Esophagus squamous epithelium (tissue), 5 donors: ENCODE measurements around the gene PRPF38B. TPM values are rescaled to one million over a fixed set of nuclear protein-coding genes. Genes with fewer than 3 reads are reported as not detected.

ENCODE experiments used
- DNase-seq: peaks from one replicate; lab custom pipeline; 2025; lab: John Stamatoyannopoulos, UW
- H3K27ac ChIP-seq, 4 donors: fragments of 200-600 bp; sonication (generic); one replicate each; pipeline ENCODE4 v1.5.1; 2016 to 2019; ENCODE audit warnings: mild to moderate bottlenecking in 1 of 4
- H3K27me3 ChIP-seq, 4 donors: fragments of 200-600 bp; sonication (generic); 1 replicate in 3 of 4; 2 replicates in 1 of 4; pipeline versions ENCODE4 v1.5.1 to v1.6.0; 2017 to 2021; ENCODE audit warnings: antibody characterized with exemption in 1 of 4
- H3K36me3 ChIP-seq, 3 donors: fragments of 200-600 bp; sonication (generic); one replicate each; pipeline ENCODE4 v1.5.1; 2016 to 2019
- H3K4me1 ChIP-seq, 3 donors: fragments of 200-600 bp; sonication (generic); one replicate each; pipeline ENCODE4 v1.5.1; 2017 to 2019
- H3K4me3 ChIP-seq, 4 donors: fragments of 200-600 bp; sonication (generic); 1 replicate in 3 of 4; 2 replicates in 1 of 4; pipeline ENCODE4 v1.5.1; 2016 to 2019; ENCODE audit warnings: mild to moderate bottlenecking in 2 of 4, moderate library complexity in 1 of 4
- H3K9me3 ChIP-seq, 3 donors: fragments of 200-600 bp; sonication (generic); one replicate each; pipeline ENCODE4 v1.5.1; 2016 to 2019
- CTCF ChIP-seq, 6 experiments: fragments of 450-650 bp in 4 of 6; fragments of 200-600 bp in 2 of 6; sonication (generic) in 2 of 6; IDR thresholded peaks; one replicate each; pipeline ENCODE4 v1.5.1; 2016 to 2019; ENCODE audit warnings: antibody characterized with exemption in 6 of 6, mild to moderate bottlenecking in 4 of 6, moderate library complexity in 4 of 6
- POLR2A ChIP-seq, 4 donors: fragments of 450-650 bp; IDR thresholded peaks; one replicate each; pipeline ENCODE4 v1.6.1; 2017; ENCODE audit warnings: antibody characterized with exemption in 4 of 4, mild to moderate bottlenecking in 4 of 4, moderate library complexity in 3 of 4
- WGBS, 2 donors: methylation state at CpG; one replicate each; pipeline ENCODE4 v1.1.5; 2018; 5-methylcytosine and 5-hydroxymethylcytosine counted together
- intact Hi-C: fragments of 100-400 bp; cut with DNase I; formaldehyde crosslinking; loops from one replicate; pipeline ENCODE4 v1.15.0; 2022
- total RNA-seq, 4 donors: library from RNA; depleted of rRNA; stranded (reverse); fragments of >200 nt; gene quantifications; one replicate each; pipeline ENCODE4 v1.1.0, GENCODE V29; 2016
- donor health status: DM: yes; HTN: yes; CAD: no.

Gene PRPF38B
- total RNA-seq, 4 donors from 2014 or later: 14.4 to 38.1 (median 27.2) TPM

- intact Hi-C loops: no loop called here
- H3K4me1 ChIP-seq: no peaks in the 10 kb centered on the region
- no peaks in the 10 kb centered on the region for H3K9me3 ChIP-seq
- DNase-seq: no peak
- H3K4me3 ChIP-seq: no peak overlapping the region
- no peak overlapping the region for H3K27ac ChIP-seq
- no peaks in the 10 kb centered on the region for H3K36me3 ChIP-seq
- TF ChIP-seq POLR2A (IDR thresholded peaks at IDR 0.05) (no peak), CTCF (IDR thresholded peaks at IDR 0.05) (no peak)
- H3K27me3 ChIP-seq: peaks cover 0 to 20% (median 0%) of the 10 kb centered on the region in 4 donors
These were observed 23.3 kb upstream of the PRPF38B start for GRCh38 chr1:108668777-108669176.

DNA sequence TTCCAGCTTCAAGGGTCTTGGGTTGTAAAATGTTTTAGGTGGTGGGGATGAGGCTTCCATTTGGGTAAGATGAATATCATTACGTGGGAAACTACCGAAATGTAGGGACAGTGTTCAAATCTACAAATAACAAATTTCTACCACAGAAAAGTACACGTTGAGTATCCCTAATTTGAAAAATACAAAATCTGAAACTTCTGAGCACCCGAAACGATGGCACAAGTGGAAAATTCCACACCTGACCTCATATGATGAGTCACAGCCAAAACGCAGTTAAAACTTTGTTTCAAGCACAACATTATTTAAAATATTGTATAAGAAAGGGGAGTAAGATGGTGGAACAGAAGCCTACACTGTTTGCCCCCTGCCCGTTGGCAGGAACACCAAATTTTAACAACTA, 22.4 kb upstream of the PRPF38B start:
- Histone ChIP-seq H3K4me1 (no peaks in the 10 kb centered on the region), H3K4me3 (no peak overlapping the region), H3K36me3 (no peaks in the 10 kb centered on the region), H3K27ac (no peak overlapping the region), H3K9me3 (no peaks in the 10 kb centered on the region), H3K27me3 (peaks cover 0 to 20% (median 0%) of the 10 kb centered on the region in 4 donors)
- TF ChIP-seq CTCF (IDR thresholded peaks at IDR 0.05): no peak
- no peak for TF ChIP-seq POLR2A (IDR thresholded peaks at IDR 0.05)
- DNase-seq: no peak
- intact Hi-C loops: no loop called here
- WGBS, 2 donors: 68 to 74% methylated on average over 7 of the region's 7 CpGs

- Histone ChIP-seq H3K36me3 (no peaks in the 10 kb centered on the region), H3K4me3 (no peak overlapping the region), H3K27ac (no peak overlapping the region), H3K4me1 (no peaks in the 10 kb centered on the region), H3K9me3 (no peaks in the 10 kb centered on the region), H3K27me3 (peaks cover 0 to 20% (median 0%) of the 10 kb centered on the region in 4 donors)
- DNase-seq: no peak
- TF ChIP-seq CTCF (IDR thresholded peaks at IDR 0.05): no peak
- intact Hi-C loops: no loop called here
- 83 to 84% methylated on average over 2 to 5 of the region's 5 CpGs for WGBS, 2 donors
These were observed 21.9 kb upstream of the PRPF38B start for GRCh38 chr1:108670131-108670773.

DNA sequence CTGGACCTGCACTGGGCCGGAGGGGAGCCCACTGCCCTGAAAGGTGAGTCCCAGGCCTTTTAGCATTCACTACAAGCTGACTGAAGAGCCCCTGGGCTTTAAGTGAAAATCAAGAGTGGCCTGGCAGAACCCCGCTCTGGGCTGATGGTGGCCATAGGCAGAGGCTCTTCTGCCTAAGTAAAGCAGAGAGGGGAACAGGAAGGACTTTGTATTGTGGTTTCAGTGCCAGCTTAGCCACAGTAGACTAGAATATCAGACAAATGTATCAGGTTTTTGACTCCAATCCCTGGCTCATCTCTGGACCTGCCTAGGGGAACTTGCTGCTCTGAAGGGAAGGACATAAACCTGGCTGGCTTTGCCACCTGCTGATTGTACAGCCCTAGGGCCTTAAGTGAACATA, 21.0 kb upstream of the PRPF38B start:
- Histone ChIP-seq H3K27ac (no peak overlapping the region), H3K27me3 (peaks cover 0 to 20% (median 0%) of the 10 kb centered on the region in 4 donors), H3K4me1 (no peaks in the 10 kb centered on the region), H3K9me3 (no peaks in the 10 kb centered on the region), H3K4me3 (no peak overlapping the region), H3K36me3 (no peaks in the 10 kb centered on the region)
- no peak for TF ChIP-seq POLR2A (IDR thresholded peaks at IDR 0.05)
- no peak for TF ChIP-seq CTCF (IDR thresholded peaks at IDR 0.05)
- 91 to 95% methylated on average over 2 of the region's 2 CpGs for WGBS, 2 donors
- intact Hi-C loops: no loop called here
- no peak for DNase-seq

DNA sequence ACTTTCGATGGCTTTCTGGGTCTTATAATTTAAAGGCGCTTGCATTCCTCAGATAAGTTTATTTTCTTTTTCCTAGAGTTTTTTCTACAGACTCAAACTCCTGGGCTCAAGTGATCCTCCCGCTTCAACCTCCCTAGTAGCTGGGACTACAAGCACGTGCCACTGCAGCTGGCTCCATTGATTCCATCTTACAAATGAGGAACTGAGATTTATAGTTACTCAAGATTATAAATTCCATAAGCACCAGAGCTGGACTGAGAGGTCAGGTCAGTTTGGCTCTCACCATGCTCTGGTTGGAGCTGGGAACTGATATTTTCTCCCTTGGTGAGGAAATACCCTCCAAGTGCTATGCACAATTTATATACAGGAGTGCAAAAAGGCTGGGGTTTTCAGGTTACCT, 13.4 kb upstream of the PRPF38B start:
- H3K27me3 ChIP-seq: no peaks in the 10 kb centered on the region
- no peaks in the 10 kb centered on the region for H3K9me3 ChIP-seq
- no peak overlapping the region for H3K4me3 ChIP-seq
- no peak overlapping the region for H3K27ac ChIP-seq
- WGBS, 2 donors: 82 to 84% methylated on average over 4 of the region's 4 CpGs
- TF ChIP-seq POLR2A (IDR thresholded peaks at IDR 0.05): no peak
- TF ChIP-seq CTCF (IDR thresholded peaks at IDR 0.05): no peak
- intact Hi-C loops: no loop called here
- no peak for DNase-seq
- H3K4me1 ChIP-seq: peaks cover 0 to 9% (median 0%) of the 10 kb centered on the region in 3 donors
- H3K36me3 ChIP-seq: no peaks in the 10 kb centered on the region
